ENCODE measurements around the gene DYNC1LI2.

DYNC1LI2 gene

GRCh38 chr16:66698046-66698445 lies 53.4 kb downstream of the DYNC1LI2 start:
- Histone ChIP-seq H3K27me3 (peaks cover 8 to 46% (median 36%) of the 10 kb centered on the region in 11 experiments; a peak in 21 of 22 replicates), H3K36me3 (no peaks in the 10 kb centered on the region), H3K4me2 (peak overlapping the region in 8 of 11 experiments; percentile 8 to 100 (median 13); a peak in 9 of 22 replicates), H3K4me3 (no peak overlapping the region), H3K9me3 (replicated peaks in 1 of 11) (peaks cover 0 to 29% (median 22%) of the 10 kb centered on the region in 11 experiments; a peak in 19 of 22 replicates), H3K4me1 (peaks cover 50 to 75% (median 61%) of the 10 kb centered on the region in 10 experiments), H3K27ac (peak overlapping the region in 2 of 11 experiments; percentile 0 to 5; a peak in 2 of 22 replicates), H3K9ac (no peak overlapping the region), H4K20me1 (peaks cover 3 to 30% (median 18%) of the 10 kb centered on the region in 11 experiments; a peak in 16 of 22 replicates)
- no peak for TF ChIP-seq Cebpa-rat (IDR thresholded peaks at IDR 0.05)

GRCh38 chr16:66696669-66697630 lies 54.5 kb downstream of the DYNC1LI2 start, which contains the start of gene CMTM4:
CMTM4 (minus strand) TSS chr16:66696743; CDS start chr16:66696525, 218 bp downstream.
- H4K20me1 ChIP-seq = peaks cover 3 to 32% (median 18%) of the 10 kb centered on the region in 11 experiments; a peak in 16 of 22 replicates
- no peak for TF ChIP-seq Cebpa-rat (IDR thresholded peaks at IDR 0.05)
- H3K36me3 ChIP-seq = no peaks in the 10 kb centered on the region
- peak within 1 kb of the TSS; percentile 68 to 87 (median 81) for H3K9ac ChIP-seq
- H3K4me2 ChIP-seq = peak within 1 kb of the TSS; percentile 99 to 100 (median 100)
- H3K27me3 ChIP-seq = peaks cover 8 to 46% (median 36%) of the 10 kb centered on the region in 11 experiments; a peak in 21 of 22 replicates
- H3K4me1 ChIP-seq = peaks cover 39 to 64% (median 52%) of the 10 kb centered on the region in 10 experiments
- peaks cover 0 to 23% (median 17%) of the 10 kb centered on the region in 11 experiments; a peak in 19 of 22 replicates for H3K9me3 ChIP-seq (replicated peaks in 1 of 11)
- peak within 1 kb of the TSS; percentile 64 to 85 (median 72) for H3K4me3 ChIP-seq
- peak within 1 kb of the TSS; percentile 50 to 77 (median 68); a peak in 21 of 22 replicates for H3K27ac ChIP-seq

- peak overlapping the region; percentile 64 to 85 (median 72) for H3K4me3 ChIP-seq
- TF ChIP-seq Cebpa-rat (IDR thresholded peaks at IDR 0.05) = no peak
- H3K9me3 ChIP-seq (replicated peaks in 1 of 11) = peaks cover 0 to 15% (median 9%) of the 10 kb centered on the region in 11 experiments; a peak in 19 of 22 replicates
- H3K27me3 ChIP-seq = peaks cover 8 to 46% (median 36%) of the 10 kb centered on the region in 11 experiments; a peak in 21 of 22 replicates
- H3K36me3 ChIP-seq = no peaks in the 10 kb centered on the region
- peak overlapping the region; percentile 99 to 100 (median 100) for H3K4me2 ChIP-seq
- peak overlapping the region; percentile 50 to 77 (median 68); a peak in 21 of 22 replicates for H3K27ac ChIP-seq
- H4K20me1 ChIP-seq = peaks cover 3 to 36% (median 18%) of the 10 kb centered on the region in 11 experiments; a peak in 16 of 22 replicates
- H3K4me1 ChIP-seq = peaks cover 36 to 55% (median 44%) of the 10 kb centered on the region in 10 experiments
- peak overlapping the region; percentile 68 to 87 (median 81) for H3K9ac ChIP-seq
Observed at GRCh38 chr16:66695935-66696668, 55.3 kb downstream of the DYNC1LI2 start.

GRCh38 chr16:66695471-66695934 lies 55.9 kb downstream of the DYNC1LI2 start:
- TF ChIP-seq Cebpa-rat (IDR thresholded peaks at IDR 0.05) = no peak
- H3K27me3 ChIP-seq = peaks cover 8 to 46% (median 36%) of the 10 kb centered on the region in 11 experiments; a peak in 21 of 22 replicates
- H3K36me3 ChIP-seq = no peaks in the 10 kb centered on the region
- peak overlapping the region; percentile 99 to 100 (median 100) for H3K4me2 ChIP-seq
- peak overlapping the region; percentile 64 to 85 (median 72) for H3K4me3 ChIP-seq
- H3K9ac ChIP-seq = peak overlapping the region; percentile 68 to 87 (median 81); a peak in 21 of 22 replicates
- H4K20me1 ChIP-seq = peaks cover 3 to 37% (median 18%) of the 10 kb centered on the region in 11 experiments; a peak in 16 of 22 replicates
- H3K9me3 ChIP-seq (replicated peaks in 1 of 11) = peaks cover 0 to 9% (median 3%) of the 10 kb centered on the region in 11 experiments; a peak in 10 of 22 replicates
- peaks cover 30 to 49% (median 39%) of the 10 kb centered on the region in 10 experiments for H3K4me1 ChIP-seq
- peak overlapping the region in 5 of 11 experiments; percentile 68 to 77 (median 71); a peak in 12 of 22 replicates for H3K27ac ChIP-seq

- Histone ChIP-seq H3K9me3 (replicated peaks in 1 of 11) (no peaks in the 10 kb centered on the region), H3K4me1 (peaks cover 19 to 30% (median 24%) of the 10 kb centered on the region in 10 experiments), H3K27ac (no peak overlapping the region), H3K4me2 (no peak overlapping the region), H4K20me1 (peaks cover 3 to 37% (median 18%) of the 10 kb centered on the region in 11 experiments; a peak in 16 of 22 replicates), H3K36me3 (no peaks in the 10 kb centered on the region), H3K4me3 (no peak overlapping the region), H3K27me3 (peaks cover 8 to 46% (median 36%) of the 10 kb centered on the region in 11 experiments; a peak in 21 of 22 replicates), H3K9ac (no peak overlapping the region)
- no peak for TF ChIP-seq Cebpa-rat (IDR thresholded peaks at IDR 0.05)
Observed at GRCh38 chr16:66693149-66693548, 58.3 kb downstream of the DYNC1LI2 start.

- H3K9ac ChIP-seq = no peak overlapping the region
- no peak overlapping the region for H3K4me2 ChIP-seq
- no peaks in the 10 kb centered on the region for H3K36me3 ChIP-seq
- H4K20me1 ChIP-seq = peaks cover 3 to 37% (median 18%) of the 10 kb centered on the region in 11 experiments; a peak in 16 of 22 replicates
- H3K4me3 ChIP-seq = no peak overlapping the region
- peaks cover 18 to 23% (median 20%) of the 10 kb centered on the region in 10 experiments for H3K4me1 ChIP-seq
- no peak overlapping the region for H3K27ac ChIP-seq
- no peak for TF ChIP-seq Cebpa-rat (IDR thresholded peaks at IDR 0.05)
- peaks cover 8 to 38% (median 28%) of the 10 kb centered on the region in 11 experiments; a peak in 21 of 22 replicates for H3K27me3 ChIP-seq
- no peaks in the 10 kb centered on the region for H3K9me3 ChIP-seq (replicated peaks in 1 of 11)
Observed at GRCh38 chr16:66692341-66692740, 59.1 kb downstream of the DYNC1LI2 start.

GRCh38 chr16:66691234-66691633 lies 60.2 kb downstream of the DYNC1LI2 start:
- peaks cover 8 to 27% (median 17%) of the 10 kb centered on the region in 11 experiments; a peak in 21 of 22 replicates for H3K27me3 ChIP-seq
- H3K36me3 ChIP-seq = no peaks in the 10 kb centered on the region

More at GRCh38 chr16:66691234-66691633, 60.2 kb downstream of the DYNC1LI2 start:
- Histone ChIP-seq H3K4me2 (no peak overlapping the region), H3K27ac (no peak overlapping the region), H4K20me1 (peaks cover 3 to 37% (median 18%) of the 10 kb centered on the region in 11 experiments; a peak in 16 of 22 replicates), H3K9ac (no peak overlapping the region), H3K9me3 (replicated peaks in 1 of 11) (no peaks in the 10 kb centered on the region), H3K4me1 (peaks cover 15 to 21% (median 16%) of the 10 kb centered on the region in 10 experiments), H3K4me3 (no peak overlapping the region)
- no peak for TF ChIP-seq Cebpa-rat (IDR thresholded peaks at IDR 0.05)
